ENCODE data around the gene NUTM2D. TPM values are rescaled to one million over a fixed set of nuclear protein-coding genes. Genes with fewer than 3 reads are reported as not detected.
"Not testable (repeated sequence)": the region's sequence is repeated elsewhere in the genome, so short reads cannot be mapped to it uniquely, and the experiment has no call there.

Gene NUTM2D
- total and polyA plus RNA-seq, 2 of the 4 experiments (the other 2 are of a cell fraction): 0.54 to 1.9 TPM

DNA sequence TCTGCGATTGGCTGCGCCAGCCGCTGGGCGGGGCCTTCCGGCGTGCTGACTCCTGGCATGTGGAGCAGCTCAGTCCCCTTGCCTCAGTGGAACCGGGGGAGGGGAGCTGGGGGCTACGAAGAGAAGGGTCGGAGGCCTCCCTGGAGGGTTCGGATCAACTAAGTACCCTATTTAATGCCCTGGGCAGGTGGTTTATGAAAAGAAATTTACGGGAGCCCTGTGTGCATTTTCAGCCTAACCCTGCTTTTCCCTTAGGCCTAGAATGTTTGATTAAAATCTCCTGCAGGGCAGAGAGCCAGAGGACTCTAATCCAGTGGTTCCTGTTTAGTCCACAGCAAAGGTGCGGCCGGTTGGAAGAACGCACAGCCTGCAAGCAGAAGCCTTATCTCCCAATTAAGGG, 33.8 kb downstream of the NUTM2D start:
- BruUV-seq (replicated peaks); H3K27me3 ChIP-seq (ENCODE audit: control insufficient read depth, insufficient read depth, low read length); ATAC-seq (ENCODE audit: low read depth); H3K79me1 ChIP-seq (ENCODE audit: low read depth in 1 of 2, low read length in 2 of 2); H2AK9ac ChIP-seq (replicated peaks; ENCODE audit: low read depth, low read length, poor library complexity); H3K23ac ChIP-seq (ENCODE audit: low read depth, low read length); H2AFZ ChIP-seq (replicated peaks; ENCODE audit: low read length, poor library complexity); in situ Hi-C loops (cut with MboI; ENCODE audit: low sequenced_read_pairs); H2BK120ac ChIP-seq (ENCODE audit: low read depth, low read length); H2AK5ac ChIP-seq (ENCODE audit: low read depth, low read length); H2BK20ac ChIP-seq (ENCODE audit: low read depth, low read length); H3K4me1 ChIP-seq (ENCODE audit: control insufficient read depth, insufficient read depth, low read length); H3K56ac ChIP-seq (ENCODE audit: extremely low read depth, insufficient read depth, low read length); POLR2A ChIA-PET (ENCODE audit: unreplicated experiment); H3K4ac ChIP-seq (ENCODE audit: low read depth, low read length); H3K4me3 ChIP-seq (ENCODE audit: insufficient read depth, low read depth, low read length); H4K91ac ChIP-seq (ENCODE audit: insufficient read depth, low read depth, low read length); H3K9me3 ChIP-seq (ENCODE audit: control insufficient read depth, insufficient read depth, low read length); H2BK5ac ChIP-seq (ENCODE audit: low read depth, low read length, poor library complexity, severe bottlenecking); H3K9me1 ChIP-seq (ENCODE audit: insufficient read depth, low read length); DNase-seq; H4K5ac ChIP-seq (ENCODE audit: low read depth, low read length); H3K27ac ChIP-seq (ENCODE audit: insufficient read depth, low read length); intact Hi-C loops (cut with micrococcal nuclease); H2BK15ac ChIP-seq (ENCODE audit: low read depth, low read length); H3K4me2 ChIP-seq (ENCODE audit: low read depth, low read length); H4K20me1 ChIP-seq (ENCODE audit: insufficient read depth, low read length); H3K9ac ChIP-seq (ENCODE audit: low read depth, low read length); H3K36me3 ChIP-seq (ENCODE audit: control insufficient read depth, insufficient read depth, low read length); H4K8ac ChIP-seq (ENCODE audit: low read depth in 2 of 2, low read length in 2 of 2); dilution Hi-C loops (cut with HindIII; ENCODE audit: low sequenced_read_pairs, unreplicated experiment); H3K14ac ChIP-seq (replicated peaks; ENCODE audit: low read depth, low read length); CTCF ChIA-PET; H3K18ac ChIP-seq (ENCODE audit: low read depth, low read length): not testable (repeated sequence)
- no CpG with 5 or more reads among the region's 14 CpGs for WGBS, 2 experiments (ENCODE audit: extremely low coverage in 2 of 2, insufficient read length in 1 of 2)

DNA sequence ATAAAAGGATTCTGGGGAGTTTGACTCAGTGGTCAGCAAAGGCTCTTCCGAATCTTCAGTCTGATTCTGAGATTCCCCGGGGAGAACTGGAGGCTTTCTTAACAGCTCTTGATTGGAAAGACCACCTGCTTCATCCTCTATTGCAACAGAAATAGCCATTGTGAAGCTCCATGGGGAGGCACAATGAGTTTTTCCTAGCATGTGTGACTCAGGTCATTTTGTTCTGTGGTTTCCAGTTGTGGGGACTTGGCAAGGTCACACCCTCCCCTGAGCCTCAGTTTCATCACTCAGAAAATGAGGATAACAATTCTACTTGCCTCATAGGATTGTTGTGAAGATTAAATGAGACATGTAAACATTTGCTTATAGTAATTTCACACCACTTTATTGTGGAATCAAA, 38.7 kb downstream of the NUTM2D start:
- H3K27ac ChIP-seq (ENCODE audit: insufficient read depth, low read length); H3K4me3 ChIP-seq (ENCODE audit: insufficient read depth, low read depth, low read length); H2BK5ac ChIP-seq (ENCODE audit: low read depth, low read length, poor library complexity, severe bottlenecking); H3K79me1 ChIP-seq (ENCODE audit: low read depth in 1 of 2, low read length in 2 of 2); H2AK5ac ChIP-seq (ENCODE audit: low read depth, low read length); H4K91ac ChIP-seq (ENCODE audit: insufficient read depth, low read depth, low read length); H4K8ac ChIP-seq (ENCODE audit: low read depth in 2 of 2, low read length in 2 of 2); H3K14ac ChIP-seq (replicated peaks; ENCODE audit: low read depth, low read length); H3K4ac ChIP-seq (ENCODE audit: low read depth, low read length); POLR2A ChIA-PET (ENCODE audit: unreplicated experiment); DNase-seq; H2AK9ac ChIP-seq (replicated peaks; ENCODE audit: low read depth, low read length, poor library complexity); dilution Hi-C loops (cut with HindIII; ENCODE audit: low sequenced_read_pairs, unreplicated experiment); H2BK20ac ChIP-seq (ENCODE audit: low read depth, low read length); H2AFZ ChIP-seq (replicated peaks; ENCODE audit: low read length, poor library complexity); in situ Hi-C loops (cut with MboI; ENCODE audit: low sequenced_read_pairs); H4K5ac ChIP-seq (ENCODE audit: low read depth, low read length); H3K56ac ChIP-seq (ENCODE audit: extremely low read depth, insufficient read depth, low read length); BruUV-seq (replicated peaks); H4K20me1 ChIP-seq (ENCODE audit: insufficient read depth, low read length); H3K23ac ChIP-seq (ENCODE audit: low read depth, low read length); H3K4me1 ChIP-seq (ENCODE audit: control insufficient read depth, insufficient read depth, low read length); H3K18ac ChIP-seq (ENCODE audit: low read depth, low read length); H3K4me2 ChIP-seq (ENCODE audit: low read depth, low read length); H3K27me3 ChIP-seq (ENCODE audit: control insufficient read depth, insufficient read depth, low read length); H2BK120ac ChIP-seq (ENCODE audit: low read depth, low read length); ATAC-seq (ENCODE audit: low read depth); CTCF ChIA-PET; H3K9ac ChIP-seq (ENCODE audit: low read depth, low read length); H2BK15ac ChIP-seq (ENCODE audit: low read depth, low read length); intact Hi-C loops (cut with micrococcal nuclease); H3K9me1 ChIP-seq (ENCODE audit: insufficient read depth, low read length); H3K9me3 ChIP-seq (ENCODE audit: control insufficient read depth, insufficient read depth, low read length); H3K36me3 ChIP-seq (ENCODE audit: control insufficient read depth, insufficient read depth, low read length): not testable (repeated sequence)
- WGBS, 2 experiments (ENCODE audit: extremely low coverage in 2 of 2, insufficient read length in 1 of 2): no CpG with 5 or more reads among the region's 2 CpGs
